HL-60 (cell line): ENCODE data around the gene FKBP11.

Experiments used
- CTCF ChIP-seq: IDR thresholded peaks from one replicate; pipeline ENCODE4 v1.5.1; 2011; ENCODE audit warnings: low read length, control low read depth, inconsistent platforms; ENCODE audit not compliant: insufficient read depth
- GABPA ChIP-seq: IDR thresholded peaks from 2 replicates; pipeline ENCODE4 v1.6.1; 2012; ENCODE audit warnings: low read depth
- POLR2AphosphoS5 ChIP-seq: IDR thresholded peaks from 2 replicates; pipeline ENCODE4 v1.6.1; 2012; ENCODE audit warnings: low read depth
- REST ChIP-seq: IDR thresholded peaks from 2 replicates; pipeline ENCODE4 v1.6.1; 2012; ENCODE audit warnings: low read depth; ENCODE audit not compliant: insufficient replicate concordance
- SPI1 ChIP-seq: IDR thresholded peaks from 2 replicates; pipeline ENCODE4 v1.6.1; 2012; ENCODE audit warnings: low read depth, mild to moderate bottlenecking, borderline replicate concordance

- TF ChIP-seq REST (no peak), CTCF (no peak), POLR2AphosphoS5 (no peak), GABPA (no peak), SPI1 (no peak)
Observed at GRCh38 chr12:48925304-48926011, at the start of gene FKBP11.
